GM18511 (cell line): ENCODE data around the gene GLUL.

ENCODE experiments used
- ATAC-seq: cut with Tn5 transposase; IDR thresholded peaks from one replicate; pipeline ENCODE4 v1.9.1; 2021; ENCODE audit warnings: mild to moderate bottlenecking, moderate library complexity; ENCODE audit not compliant: unreplicated experiment

GLUL gene

GRCh38 chr1:182332261-182333060 is 59.1 kb downstream of the GLUL start:
- no peak for ATAC-seq
